ENCODE results near the gene THOC5.
"Not testable (repeated sequence)": the region's sequence is repeated elsewhere in the genome, so short reads cannot be mapped to it uniquely, and the experiment has no call there.

Gene THOC5

DNA sequence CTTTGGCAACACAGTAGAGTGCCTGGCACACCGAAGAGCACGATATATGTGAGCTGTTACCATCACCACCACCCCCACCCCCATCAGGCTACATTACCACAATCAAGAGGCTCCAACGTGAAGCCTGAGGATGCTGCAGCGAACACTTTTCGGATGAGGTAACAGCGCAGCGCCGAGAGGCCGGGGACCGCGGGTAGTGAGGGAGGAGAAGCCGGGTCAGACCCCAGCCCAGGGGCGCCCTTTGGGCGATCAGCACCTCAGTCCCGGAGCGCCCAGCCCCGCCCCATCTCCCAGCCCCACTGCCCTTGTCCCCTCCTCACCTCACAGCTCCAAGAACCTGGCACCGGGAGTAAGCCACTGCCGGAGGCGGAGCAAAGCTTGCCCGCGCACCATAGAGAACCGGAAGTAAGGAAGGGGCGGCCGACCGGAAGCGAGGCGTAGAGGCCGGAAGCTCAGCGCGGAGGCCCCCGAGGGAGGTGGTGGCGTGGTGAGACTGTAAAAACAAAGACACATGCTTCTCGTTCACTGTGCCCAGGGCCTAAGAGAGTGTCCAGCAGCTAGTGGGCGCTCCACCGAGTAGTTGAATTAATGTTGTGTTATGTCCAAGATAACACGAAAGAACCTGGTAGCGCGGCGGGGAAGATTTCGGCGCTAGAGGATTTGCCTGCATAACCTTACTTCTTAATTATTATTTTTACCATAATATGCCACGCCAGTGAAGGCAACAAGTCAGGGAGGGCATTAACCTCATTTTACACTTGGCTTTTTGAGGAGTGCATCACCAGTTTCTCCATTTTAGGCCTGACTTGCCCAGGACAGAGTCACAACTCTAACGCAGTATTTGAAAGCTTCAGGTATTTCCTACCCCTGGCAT, at the start of gene THOC5:
Gene THOC5 (minus strand): TSS at position 407 of the 874 bp plus-strand sequence. CDS start 4,610 bp downstream, outside the sequence.
- DNase-seq = peak; percentile 91

DNA sequence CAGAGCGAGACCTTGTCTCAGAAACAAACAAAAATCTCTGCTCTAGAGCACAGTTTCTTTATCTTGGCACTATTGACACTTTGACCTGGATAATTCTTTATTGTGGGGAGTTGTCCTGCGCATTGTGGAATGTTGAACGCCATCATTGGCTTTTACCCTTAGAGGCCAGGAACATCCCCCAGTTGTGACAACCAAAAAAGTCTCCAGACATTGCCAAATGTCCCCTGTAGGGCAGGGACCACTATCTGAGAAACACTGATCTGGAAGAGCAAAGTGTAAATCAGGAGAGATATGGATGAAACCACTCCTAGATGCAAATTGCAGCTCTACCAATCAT, 45.1 kb upstream of the THOC5 start:
- no peak for DNase-seq

DNA sequence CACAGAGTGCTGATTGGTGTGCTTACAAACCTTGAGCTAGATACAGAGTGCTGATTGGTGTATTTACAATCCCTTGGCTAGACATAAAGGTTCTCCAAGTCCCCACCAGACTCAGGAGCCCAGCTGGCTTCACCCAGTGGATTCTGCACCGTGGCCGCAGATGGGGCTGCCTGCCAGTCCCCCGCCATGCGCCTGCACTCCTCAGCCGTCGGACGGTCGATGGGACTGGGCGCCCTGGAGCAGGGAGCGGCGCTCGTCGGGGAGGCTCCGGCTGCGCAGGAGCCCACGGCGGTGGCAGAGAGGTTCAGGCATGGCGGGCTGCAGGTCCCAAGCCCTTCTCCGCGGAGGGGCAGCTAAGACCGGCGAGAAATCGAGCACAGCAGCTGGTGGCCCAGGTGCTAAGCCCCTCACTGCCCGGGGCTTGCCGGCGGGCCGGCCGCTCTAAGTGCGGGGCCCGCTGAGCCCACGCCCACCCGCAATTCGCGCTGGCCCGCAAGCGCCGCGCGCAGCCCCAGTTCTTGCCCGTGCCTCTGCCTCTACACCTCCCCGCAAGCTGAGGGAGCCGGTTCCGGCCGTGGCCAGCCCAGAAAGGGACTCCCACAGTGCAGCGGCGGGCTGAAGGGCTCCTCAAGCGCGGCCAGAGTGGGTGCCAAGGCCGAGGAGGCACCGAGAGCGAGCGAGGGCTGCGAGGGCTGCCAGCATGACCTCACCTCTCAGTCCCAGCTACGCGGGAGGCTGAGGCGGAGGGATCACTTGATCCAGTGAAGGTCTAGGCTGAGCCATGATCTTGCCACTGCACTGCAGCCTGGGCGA, 44.5 kb upstream of the THOC5 start:
- DNase-seq = not testable (repeated sequence)

DNA sequence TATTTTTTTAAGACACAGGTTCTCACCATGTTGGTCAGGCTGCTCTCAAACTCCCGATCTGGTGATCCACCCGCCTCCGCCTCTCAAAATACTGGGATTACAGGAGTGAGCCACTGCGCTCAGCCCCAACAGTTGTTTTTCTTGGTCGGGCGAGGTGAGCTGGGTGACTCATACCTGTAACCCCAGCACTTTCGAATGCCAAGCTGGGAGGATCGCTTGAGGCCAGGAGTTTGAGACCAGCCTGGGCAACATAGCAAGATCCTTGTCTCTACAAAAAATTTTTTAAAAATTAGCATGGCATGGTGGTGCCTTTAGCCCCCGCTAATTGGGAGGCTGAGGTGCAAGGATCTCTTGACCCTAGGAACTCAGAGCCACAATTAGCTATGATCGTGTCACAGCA, 42.9 kb upstream of the THOC5 start:
- DNase-seq = no peak

DNA sequence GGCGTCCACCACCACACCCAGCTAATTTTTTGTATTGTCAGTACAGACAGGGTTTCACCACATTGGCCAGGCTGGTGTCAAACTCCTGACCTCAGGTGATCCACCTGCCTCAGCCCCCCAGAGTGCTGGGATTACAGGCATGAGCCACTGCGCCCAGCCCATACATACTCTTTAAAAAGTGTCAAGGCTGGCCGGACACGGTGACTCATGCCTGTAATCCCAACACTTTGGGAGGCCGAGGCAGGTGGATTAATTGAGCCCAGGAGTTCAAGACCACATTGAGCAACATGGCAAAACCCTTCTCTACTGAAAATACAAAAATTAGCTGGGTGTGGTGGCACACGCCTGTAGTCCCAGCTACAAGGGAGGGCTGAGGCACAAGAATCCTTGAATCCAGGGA, 40.9 kb upstream of the THOC5 start:
- DNase-seq = not testable (repeated sequence)

DNA sequence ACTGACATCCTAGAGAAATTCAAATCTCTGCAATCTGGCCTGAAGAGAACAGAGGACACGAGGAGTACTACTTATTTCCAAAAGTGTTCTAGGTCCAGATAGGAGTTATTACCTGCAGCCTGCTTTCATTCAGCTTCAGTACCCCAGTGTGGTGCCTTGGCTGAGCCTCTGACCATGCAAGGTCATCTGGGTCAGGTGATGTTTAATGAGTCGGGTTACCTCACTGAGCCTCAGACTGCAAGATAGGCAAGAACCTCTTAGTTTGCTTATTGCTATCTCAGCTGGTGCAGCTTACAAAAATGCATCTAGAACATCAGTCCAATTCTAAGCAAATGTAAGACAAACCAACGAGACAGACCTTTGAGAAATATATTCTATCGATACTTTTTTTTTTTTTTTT, 40.4 kb upstream of the THOC5 start:
- DNase-seq = no peak

DNA sequence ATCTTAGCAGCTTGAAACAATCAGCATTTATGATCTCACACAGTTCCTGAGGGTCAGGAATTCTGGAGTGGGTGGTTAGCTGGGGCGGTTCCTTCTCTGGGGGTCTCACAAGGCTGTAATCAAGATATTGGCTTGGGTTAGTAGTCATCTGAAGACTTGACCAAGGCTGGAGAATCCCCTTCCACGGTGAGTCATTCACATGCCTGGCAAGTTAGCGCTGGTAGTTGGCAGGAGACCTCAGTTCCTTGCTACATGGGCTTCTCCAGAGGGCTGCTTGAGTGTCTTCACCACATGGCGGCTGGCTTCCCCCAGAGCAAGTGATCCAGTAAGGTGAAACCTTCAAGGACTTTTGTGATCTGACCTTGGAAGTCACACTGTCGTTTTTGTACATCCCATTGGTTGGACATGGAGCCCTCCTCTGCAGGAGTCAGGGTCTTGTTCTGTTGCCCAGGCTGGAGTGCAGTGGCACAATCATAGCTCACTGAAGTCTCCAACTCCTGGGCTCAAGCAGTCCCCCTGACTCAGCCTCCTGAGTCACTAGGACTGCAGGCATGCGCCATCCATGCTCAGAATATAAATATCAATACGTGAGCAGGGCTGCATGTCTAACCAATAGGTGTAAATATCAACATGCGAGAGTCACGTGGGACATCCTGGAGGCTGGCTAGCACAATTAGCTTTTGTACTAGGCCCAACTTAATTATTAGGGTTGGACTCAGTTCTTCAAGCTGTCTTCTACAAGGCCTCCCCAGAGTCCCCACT, 34.6 kb upstream of the THOC5 start:
- DNase-seq = no peak

DNA sequence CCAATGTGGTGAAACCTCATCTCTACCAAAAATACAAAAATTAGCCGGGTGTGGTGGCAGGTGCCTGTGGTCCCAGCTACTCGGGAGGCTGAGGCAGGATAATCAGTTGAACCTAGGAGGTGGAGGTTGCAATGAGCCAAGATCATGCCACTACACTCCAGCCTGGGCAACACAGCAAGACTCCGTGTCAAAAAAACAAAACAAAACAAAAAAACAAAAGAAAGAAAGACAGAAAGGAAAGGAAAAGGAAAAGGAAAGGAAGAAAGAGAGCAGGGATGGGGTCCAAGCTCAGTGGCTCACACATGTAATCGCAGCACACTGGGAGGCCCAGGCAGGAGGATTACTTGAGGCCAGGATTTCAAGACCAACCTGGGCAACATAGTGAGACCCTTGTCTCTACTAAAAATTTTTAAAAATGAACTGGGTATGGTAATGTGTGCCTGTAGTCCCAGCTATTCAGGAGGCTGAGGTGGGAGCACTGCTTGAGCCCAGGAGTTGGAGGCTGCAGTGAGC, 32.7 kb upstream of the THOC5 start:
- not testable (repeated sequence) for DNase-seq

DNA sequence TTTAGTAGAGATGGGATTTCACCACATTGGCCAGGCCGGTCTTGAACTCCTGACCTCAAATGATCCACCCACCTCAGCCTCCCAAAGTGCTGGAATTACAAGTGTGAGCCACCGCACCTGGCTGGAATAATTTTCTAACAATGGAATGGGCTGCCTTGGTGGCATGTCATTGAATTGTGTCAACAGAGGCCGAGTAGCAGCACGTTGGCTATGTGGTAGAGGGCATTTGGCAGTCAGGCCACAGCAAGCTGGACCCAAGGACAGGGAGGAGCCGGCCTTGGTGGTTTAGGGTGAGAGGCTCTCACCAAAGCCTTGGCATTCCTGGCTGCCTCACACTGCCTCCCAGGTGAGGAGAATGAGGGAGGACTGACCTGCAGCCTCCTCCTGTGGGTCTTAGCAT, 31.4 kb upstream of the THOC5 start:
- DNase-seq = no peak

DNA sequence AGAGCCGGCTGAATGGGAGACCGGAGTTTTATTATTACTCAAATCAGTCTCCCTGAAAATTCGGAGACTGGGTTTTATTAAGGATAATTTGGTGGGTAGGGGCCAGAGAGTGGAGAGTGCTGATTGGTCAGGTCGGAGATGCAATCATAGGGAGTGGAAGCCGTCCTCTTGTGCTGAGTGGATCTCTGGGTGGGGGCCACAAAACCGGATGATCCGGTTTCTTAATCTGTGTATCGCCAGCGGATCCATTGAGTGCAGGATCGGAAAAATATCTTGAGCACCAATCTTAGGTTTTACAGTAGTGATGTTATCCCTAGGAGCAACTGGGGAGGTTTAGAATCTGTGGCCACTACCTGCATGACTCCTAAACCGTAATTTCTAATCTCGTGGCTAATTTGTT, 28.2 kb upstream of the THOC5 start:
- DNase-seq = no peak

DNA sequence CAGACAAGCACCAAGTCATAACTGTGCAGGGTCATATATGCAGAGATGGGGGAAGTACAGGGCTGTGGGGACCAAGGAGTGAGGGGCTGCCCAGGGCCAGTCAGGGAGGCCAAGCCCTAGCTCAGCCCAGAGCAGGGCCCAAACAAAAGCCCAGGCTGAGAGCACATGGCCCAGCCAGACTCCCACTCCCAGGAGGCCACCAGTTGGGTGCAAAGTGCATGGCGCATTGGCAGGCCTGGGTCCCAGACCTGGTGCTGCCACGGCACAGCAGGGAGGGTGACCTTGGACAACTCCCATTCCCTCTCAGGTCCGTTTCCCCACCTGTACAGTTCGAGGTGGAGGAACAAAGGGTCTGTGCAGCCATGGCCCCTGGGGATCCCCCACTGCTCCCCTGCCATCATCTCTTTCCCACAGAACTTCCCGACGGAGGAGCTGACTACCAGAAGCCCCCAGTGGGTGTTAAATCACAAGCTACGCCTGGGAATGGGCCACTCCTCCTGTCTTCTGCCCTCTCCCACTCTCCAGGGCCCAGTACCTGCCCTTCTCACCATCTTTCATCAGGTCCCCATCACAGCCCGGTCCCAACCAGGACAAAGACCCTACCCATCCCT, 26.7 kb upstream of the THOC5 start:
- no peak for DNase-seq

DNA sequence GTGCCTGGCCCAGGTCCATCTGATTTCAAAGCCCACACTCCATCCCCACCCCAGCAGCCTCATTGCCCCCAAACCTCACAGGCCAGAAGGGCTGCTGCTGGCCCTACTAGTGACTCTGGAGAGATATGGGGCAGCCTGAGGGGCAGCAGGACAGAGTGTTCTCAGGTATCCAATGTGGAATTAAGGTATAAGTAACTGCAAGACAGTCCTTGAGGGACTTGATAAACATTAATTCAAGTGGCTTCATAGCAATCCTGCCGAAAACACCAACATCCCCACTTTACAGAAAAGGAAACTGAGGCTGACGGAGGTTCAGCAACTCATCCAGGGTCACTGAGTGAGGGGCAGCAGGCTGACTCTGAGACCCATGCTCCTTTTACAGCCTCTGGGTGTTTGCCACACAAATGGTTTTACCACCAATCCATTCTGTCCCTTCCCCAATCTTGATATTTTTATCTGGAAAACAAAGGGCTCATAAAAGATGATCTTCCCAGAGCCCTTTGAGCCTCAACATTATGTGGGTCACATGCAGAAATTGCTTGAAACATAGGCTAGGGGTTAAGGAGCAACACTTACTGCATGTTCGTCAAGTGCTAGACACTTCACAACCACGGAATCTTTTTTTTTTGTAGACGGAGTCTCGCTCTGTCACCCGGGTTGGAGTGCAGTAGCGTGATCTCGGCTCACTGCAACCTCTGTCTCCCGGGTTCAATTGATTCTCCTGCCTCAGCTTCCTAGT, 25.1 kb upstream of the THOC5 start:
- DNase-seq = no peak

DNA sequence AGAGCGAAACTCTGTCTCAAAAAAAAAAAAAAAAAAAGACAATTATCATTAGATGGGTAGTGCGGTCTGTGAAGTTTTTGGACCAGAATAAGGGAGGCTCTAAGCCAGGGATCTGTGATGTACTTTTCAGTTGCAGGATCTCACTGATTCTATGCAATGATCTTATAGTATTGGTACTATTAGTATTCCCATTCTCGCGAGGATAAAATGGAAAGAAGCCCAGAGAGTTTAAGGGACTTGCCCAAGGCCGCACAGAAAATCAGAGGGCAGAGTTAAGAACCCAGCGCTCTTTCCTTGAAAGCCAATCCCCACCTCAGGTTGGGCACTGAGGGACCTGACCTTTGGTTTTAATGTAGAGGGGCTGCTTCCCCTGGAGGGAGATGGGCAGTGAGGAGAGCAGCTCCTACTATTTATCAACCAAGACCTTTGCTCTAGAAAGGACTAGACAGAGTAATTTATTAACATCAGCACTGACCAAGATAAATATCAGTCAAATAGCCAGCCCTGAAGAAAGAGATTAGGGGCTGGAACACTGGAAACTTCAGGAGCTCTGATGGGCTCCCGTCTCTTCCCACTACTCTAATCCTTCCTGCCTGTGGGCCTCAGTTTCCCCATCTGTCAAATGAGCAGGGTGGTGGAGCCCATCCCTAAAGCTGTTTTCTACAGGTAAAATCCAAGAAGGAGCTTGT, 21.3 kb upstream of the THOC5 start:
- DNase-seq = no peak

DNA sequence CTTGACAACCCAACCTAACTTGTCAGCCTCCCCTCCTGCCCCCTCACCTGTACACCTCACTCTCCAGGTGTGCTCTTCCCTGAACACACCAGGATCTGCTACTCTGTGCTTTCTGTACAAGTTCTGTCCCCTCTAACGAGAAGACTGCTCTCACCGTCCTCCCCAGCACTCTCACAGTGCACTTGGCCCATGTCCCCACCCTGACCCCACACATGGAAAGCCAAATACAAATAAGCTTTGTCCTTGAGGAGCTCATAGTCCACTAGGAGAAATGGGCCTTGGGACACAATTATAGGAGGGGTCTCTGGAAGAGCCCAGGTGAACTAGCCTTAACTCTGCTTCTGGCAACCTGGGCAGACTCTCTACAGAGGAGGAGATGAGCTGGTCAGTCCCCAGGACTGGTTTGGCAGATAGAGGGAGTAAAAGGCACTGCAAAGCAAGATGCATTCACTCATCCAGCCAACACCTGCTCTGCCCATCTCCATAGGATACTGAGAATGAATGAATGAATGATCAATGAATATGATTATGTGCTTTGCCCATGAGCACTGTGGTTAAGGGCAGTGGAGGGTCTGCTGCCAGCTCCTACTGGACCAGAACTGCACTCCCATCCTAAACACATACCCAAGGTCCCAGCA, 17.5 kb upstream of the THOC5 start:
- DNase-seq = no peak

DNA sequence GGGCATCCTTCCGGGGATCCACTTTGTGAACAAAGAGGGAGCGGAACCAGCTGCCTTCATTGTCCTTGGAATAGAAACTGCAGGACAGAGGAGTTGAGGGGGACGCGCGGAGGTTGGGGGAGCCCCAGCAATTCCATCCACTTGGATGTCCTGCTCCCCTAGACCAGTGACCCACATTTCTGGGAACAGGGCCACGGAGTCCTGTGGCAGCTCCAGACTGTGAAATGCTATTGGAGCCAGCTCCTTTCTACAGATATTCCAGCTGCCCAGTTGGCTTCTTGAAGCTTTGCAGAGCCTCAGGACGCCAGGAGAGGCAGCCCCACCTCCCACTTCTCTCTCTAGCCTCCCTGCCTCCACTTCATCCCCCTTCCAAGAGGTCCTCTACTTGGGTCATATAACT, 16.9 kb upstream of the THOC5 start:
- no peak for DNase-seq

DNA sequence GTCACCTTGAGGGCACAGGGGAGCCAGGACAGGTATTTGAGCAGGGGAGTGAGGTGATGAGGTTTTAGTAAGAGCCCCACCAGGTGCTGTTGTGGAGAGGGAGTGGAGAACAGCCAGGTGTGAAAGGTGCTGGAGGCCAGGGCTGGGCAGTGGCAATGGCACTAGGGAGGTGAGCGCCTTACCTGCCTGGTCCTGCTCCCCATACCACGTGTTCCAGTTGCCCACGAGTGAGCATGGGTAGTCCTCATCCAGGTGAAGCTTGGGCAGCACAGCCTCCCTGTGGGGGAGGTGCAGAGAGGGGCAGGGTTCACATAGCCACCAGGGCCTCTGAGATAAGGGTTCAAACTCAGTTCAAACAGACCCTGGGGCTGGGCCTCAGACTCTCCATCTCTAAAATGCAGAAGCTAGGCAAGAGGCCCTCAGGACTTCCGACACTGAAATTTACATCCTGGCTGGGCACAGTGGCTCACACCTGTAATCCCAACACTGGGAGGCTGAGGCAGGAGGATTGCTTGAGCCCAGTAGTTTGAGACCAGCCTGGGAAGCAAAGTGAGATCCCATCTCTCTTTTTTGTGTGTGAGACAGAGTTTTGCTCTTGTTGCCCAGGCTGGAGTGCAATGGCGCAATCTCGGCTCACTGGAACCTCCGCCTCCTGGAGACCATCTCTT, 15.6 kb upstream of the THOC5 start:
- DNase-seq = no peak

DNA sequence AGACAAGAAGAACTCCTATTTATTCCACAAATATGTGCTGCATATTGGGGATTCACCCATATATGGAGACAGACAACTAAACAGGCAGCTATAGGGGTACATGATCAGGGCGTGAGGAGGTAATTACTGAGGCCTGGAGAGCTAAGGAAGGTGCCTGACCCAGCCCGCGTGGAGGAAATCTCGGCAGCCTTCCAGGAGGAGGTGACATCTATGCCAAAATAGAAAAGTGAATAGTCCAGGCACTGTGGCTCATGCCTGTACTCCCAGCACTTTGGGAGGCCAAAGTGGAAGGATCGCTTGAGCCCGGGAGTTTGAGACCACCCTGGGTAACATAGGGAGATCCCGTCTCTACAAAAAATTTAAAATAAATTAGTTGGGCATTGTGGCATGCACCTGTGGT, 13.8 kb upstream of the THOC5 start:
- DNase-seq = no peak

DNA sequence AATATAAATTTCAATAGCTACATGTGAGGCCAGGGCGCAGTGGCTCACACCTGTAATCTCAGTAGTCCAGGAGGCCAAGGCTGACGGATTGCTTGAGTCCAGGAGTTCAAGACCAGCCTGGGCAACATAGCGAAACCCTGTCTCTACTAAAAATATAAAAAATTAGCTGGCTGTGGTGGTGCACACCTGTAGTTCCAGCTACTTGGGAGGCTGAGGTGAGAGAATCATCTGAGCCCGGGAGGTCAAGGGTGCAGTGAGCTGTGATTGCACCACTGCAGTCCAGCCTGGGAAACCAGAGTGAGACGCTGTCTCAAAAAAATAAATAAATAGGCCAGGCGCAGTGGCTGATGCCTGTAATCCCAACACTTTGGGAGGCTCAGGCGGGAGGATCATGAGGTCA, 13.0 kb upstream of the THOC5 start:
- not testable (repeated sequence) for DNase-seq

DNA sequence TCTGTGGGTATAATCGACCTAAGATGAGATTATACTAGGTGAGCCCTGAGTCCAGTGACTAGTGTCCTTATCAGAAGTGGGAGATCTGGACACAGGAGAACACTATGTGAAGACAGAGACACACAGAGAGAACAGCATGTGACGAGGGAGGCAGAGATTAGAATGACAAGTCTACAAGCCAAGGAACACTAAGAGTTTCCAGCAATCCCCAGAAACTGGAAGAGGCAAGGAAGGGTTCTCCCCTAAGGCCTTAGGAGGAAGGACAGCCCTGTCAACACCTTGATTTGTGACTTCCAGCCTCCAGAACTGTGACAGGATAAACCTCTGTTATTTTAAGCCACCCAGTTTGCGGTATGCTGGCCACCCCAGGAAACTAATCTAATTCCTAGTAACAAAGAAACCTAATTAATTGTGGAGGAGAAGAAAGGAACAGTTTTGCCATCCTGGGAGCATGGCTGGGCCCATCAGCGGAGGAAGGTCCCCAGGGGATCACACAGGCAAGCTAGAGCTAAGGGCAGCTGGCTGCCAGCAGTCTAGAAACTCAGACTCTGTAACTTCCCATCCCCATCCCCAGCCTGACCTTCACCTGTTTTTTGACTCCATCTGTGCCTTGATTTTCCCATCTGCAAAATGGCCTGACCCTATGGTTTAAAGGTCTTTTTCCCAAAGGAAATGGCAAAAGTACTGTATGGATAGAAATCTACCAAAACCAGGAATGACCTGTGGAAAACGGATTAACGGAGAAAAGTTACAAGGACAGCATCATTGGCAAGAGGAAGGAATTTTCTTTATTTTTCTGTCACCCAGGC, 10.3 kb upstream of the THOC5 start:
- no peak for DNase-seq
